ENCODE data around the gene RNASE9. TPM values are rescaled to one million over a fixed set of nuclear protein-coding genes. Genes with fewer than 3 reads are reported as not detected.
"Not testable (repeated sequence)": the region's sequence is repeated elsewhere in the genome, so short reads cannot be mapped to it uniquely, and the experiment has no call there.

RNASE9 gene
- total and polyA plus RNA-seq, 3 donors from 2014 or later, result not detected

- TF ChIP-seq CTCF (IDR thresholded peaks at IDR 0.05) (no peak), POLR2A (IDR thresholded peaks at IDR 0.05) (no peak)
- no peak for DNase-seq
- intact Hi-C loops (cut with DNase I; ENCODE audit: low total_unique reads), result loop anchor here (10.0 kb wide), 1 partner anchor 278 kb away; no protein-coding TSS in a partner anchor
- no peak overlapping the region for H3K27ac ChIP-seq
- H3K27me3 ChIP-seq, result no peaks in the 10 kb centered on the region
- H3K9me3 ChIP-seq, result no peaks in the 10 kb centered on the region
- WGBS, 2 donors, result 92% methylated on average over 9 of the region's 9 CpGs
- no peak overlapping the region for H3K4me3 ChIP-seq
- H3K36me3 ChIP-seq (ENCODE audit: low read depth, missing control alignments), result no peaks in the 10 kb centered on the region
- H3K4me1 ChIP-seq, result no peaks in the 10 kb centered on the region
Measured at GRCh38 chr14:20602583-20602982, 41.7 kb upstream of the RNASE9 start.

GRCh38 chr14:20601522-20601921 is 40.7 kb upstream of the RNASE9 start:
- 82 to 86% methylated on average over 12 of the region's 12 CpGs for WGBS, 2 donors

GRCh38 chr14:20597108-20597507 is 36.3 kb upstream of the RNASE9 start:
- no peak for TF ChIP-seq CTCF (IDR thresholded peaks at IDR 0.05)
- no peak for TF ChIP-seq POLR2A (IDR thresholded peaks at IDR 0.05)
- H3K27me3 ChIP-seq, result no peaks in the 10 kb centered on the region
- H3K27ac ChIP-seq, result no peak overlapping the region
- intact Hi-C loops (cut with DNase I; ENCODE audit: low total_unique reads), result no loop called here
- no peak for DNase-seq
- 90 to 96% methylated on average over 1 of the region's 1 CpG for WGBS, 2 donors
- no peaks in the 10 kb centered on the region for H3K36me3 ChIP-seq (ENCODE audit: low read depth, missing control alignments)
- no peak overlapping the region for H3K4me3 ChIP-seq
- H3K9me3 ChIP-seq, result no peaks in the 10 kb centered on the region
- no peaks in the 10 kb centered on the region for H3K4me1 ChIP-seq

More at GRCh38 chr14:20601522-20601921, 40.7 kb upstream of the RNASE9 start:
- H3K4me3 ChIP-seq, result no peak overlapping the region
- no peaks in the 10 kb centered on the region for H3K4me1 ChIP-seq
- intact Hi-C loops (cut with DNase I; ENCODE audit: low total_unique reads), result loop anchor here (10.0 kb wide), 1 partner anchor 277 kb away; no protein-coding TSS in a partner anchor
- no peak overlapping the region for H3K27ac ChIP-seq
- no peak for TF ChIP-seq POLR2A (IDR thresholded peaks at IDR 0.05)
- TF ChIP-seq CTCF (IDR thresholded peaks at IDR 0.05), result no peak
- no peaks in the 10 kb centered on the region for H3K36me3 ChIP-seq (ENCODE audit: low read depth, missing control alignments)
- H3K27me3 ChIP-seq, result no peaks in the 10 kb centered on the region
- H3K9me3 ChIP-seq, result no peaks in the 10 kb centered on the region
- DNase-seq, result no peak

- DNase-seq; H3K4me1 ChIP-seq; H3K27ac ChIP-seq; H3K4me3 ChIP-seq; H3K9me3 ChIP-seq; H3K27me3 ChIP-seq; H3K36me3 ChIP-seq (ENCODE audit: low read depth, missing control alignments); intact Hi-C loops (cut with DNase I; ENCODE audit: low total_unique reads): not testable (repeated sequence)
- 93% methylated on average over 3 of the region's 3 CpGs for WGBS, 2 donors
Measured at GRCh38 chr14:20595726-20596125, 34.9 kb upstream of the RNASE9 start.

- Histone ChIP-seq H3K4me1 (no peaks in the 10 kb centered on the region), H3K36me3 (ENCODE audit: low read depth, missing control alignments) (no peaks in the 10 kb centered on the region), H3K9me3 (no peaks in the 10 kb centered on the region), H3K4me3 (no peak overlapping the region), H3K27me3 (no peaks in the 10 kb centered on the region), H3K27ac (no peak overlapping the region)
- TF ChIP-seq POLR2A (IDR thresholded peaks at IDR 0.05), result no peak
- TF ChIP-seq CTCF (IDR thresholded peaks at IDR 0.05), result no peak
- WGBS, 2 donors, result 54 to 68% methylated on average over 1 of the region's 1 CpG
- no peak for DNase-seq
- intact Hi-C loops (cut with DNase I; ENCODE audit: low total_unique reads), result no loop called here
Measured at GRCh38 chr14:20592574-20592973, 31.7 kb upstream of the RNASE9 start.

Data from testis (tissue), 3 donors.